ENCODE results near the gene RPRML.

DNA sequence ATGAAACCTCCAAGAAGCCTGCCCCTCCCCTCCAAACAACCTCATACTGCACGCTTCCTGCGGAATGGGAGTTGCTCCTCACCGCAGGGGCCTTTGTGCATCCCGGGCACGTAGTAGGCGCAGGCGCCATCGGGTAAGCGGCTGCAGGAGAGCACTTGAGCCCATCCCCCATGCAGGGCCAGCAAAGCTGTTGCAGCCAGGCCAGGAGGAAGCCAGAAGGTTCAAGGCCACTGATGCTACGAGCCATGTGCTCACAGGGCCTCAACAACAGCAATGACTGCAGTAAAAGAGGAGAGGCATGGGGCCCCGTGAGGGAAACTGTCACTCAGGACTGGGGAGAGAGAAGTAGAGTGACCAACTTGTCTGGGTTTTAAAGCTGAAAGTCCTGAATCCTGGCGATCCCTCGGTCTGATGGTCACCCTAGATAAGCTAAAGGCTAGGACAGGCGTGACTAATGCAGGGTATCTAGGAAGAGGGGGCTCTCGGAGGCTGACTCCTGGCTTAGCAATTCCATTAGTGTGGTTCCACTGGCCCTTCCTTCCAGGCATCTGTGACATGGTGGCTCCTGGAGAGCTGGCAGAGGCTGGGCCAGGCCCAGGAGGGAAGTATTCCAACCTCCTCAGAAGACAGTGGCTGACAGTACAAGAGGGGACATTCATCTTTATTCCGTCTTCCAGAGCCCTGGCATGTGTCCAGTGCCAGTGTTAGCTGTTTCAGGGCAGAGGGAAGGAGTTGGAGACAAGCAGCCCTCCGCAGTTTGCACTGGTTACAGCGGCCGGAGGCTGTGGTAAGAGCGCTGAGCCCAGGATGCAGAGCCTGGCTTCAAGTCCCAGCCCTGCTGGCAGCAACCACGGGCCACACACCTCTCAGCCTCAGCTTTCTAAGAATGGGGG is 35.3 kb downstream of the RPRML start:
- TF ChIP-seq CTCF (IDR thresholded peaks at IDR 0.05; ENCODE audit: low read depth, low read length, missing input control) (no peak), RAD21 (IDR thresholded peaks at IDR 0.05) (no peak)

Data from liver (tissue), 3 donors.